ENCODE results near the gene NTN3. TPM values are rescaled to one million over a fixed set of nuclear protein-coding genes. Genes with fewer than 3 reads are reported as not detected.

The NTN3 gene
- total RNA-seq, 6 donors from 2014 or later: not detected

DNA sequence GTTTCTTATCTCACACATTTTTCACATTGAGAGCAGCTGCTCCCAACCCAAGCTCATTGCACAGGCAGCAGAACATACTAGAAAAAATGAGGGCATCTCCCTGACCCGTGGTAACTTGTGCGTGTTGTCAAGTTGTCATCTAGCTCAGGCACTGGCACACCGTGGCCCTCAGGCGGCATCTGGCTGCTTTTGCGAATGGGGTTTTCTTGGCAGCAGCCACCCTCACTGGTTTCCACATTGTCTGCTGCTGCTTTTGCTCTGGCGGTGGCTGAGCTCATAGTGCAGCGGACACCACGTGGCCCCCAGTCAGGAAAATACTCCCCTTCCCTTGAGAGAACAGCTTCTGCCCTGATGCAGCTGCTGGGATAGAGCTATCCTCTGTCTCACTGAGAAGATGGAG is 20.6 kb upstream of the NTN3 start:
- ATAC-seq (ENCODE audit: low FRiP score in 2 of 2): no peak
- Histone ChIP-seq H3K27ac (no peak overlapping the region), H3K4me1 (no peaks in the 10 kb centered on the region), H3K4me3 (no peak overlapping the region), H3K36me3 (peaks cover 4 to 46% (median 32%) of the 10 kb centered on the region in 4 donors), H3K9me3 (no peaks in the 10 kb centered on the region), H3K27me3 (no peaks in the 10 kb centered on the region)
- 97 to 99% methylated on average over 8 of the region's 8 CpGs for WGBS, 2 donors
- no peak for TF ChIP-seq POLR2AphosphoS5 (IDR thresholded peaks at IDR 0.05)
- no peak for TF ChIP-seq POLR2A (IDR thresholded peaks at IDR 0.05)
- TF ChIP-seq, protein P1, sequence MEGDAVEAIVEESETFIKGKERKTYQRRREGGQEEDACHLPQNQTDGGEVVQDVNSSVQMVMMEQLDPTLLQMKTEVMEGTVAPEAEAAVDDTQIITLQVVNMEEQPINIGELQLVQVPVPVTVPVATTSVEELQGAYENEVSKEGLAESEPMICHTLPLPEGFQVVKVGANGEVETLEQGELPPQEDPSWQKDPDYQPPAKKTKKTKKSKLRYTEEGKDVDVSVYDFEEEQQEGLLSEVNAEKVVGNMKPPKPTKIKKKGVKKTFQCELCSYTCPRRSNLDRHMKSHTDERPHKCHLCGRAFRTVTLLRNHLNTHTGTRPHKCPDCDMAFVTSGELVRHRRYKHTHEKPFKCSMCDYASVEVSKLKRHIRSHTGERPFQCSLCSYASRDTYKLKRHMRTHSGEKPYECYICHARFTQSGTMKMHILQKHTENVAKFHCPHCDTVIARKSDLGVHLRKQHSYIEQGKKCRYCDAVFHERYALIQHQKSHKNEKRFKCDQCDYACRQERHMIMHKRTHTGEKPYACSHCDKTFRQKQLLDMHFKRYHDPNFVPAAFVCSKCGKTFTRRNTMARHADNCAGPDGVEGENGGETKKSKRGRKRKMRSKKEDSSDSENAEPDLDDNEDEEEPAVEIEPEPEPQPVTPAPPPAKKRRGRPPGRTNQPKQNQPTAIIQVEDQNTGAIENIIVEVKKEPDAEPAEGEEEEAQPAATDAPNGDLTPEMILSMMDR (IDR thresholded peaks at IDR 0.05): no peak
- no peak for TF ChIP-seq EP300 (IDR thresholded peaks at IDR 0.05)
- no peak for DNase-seq

DNA sequence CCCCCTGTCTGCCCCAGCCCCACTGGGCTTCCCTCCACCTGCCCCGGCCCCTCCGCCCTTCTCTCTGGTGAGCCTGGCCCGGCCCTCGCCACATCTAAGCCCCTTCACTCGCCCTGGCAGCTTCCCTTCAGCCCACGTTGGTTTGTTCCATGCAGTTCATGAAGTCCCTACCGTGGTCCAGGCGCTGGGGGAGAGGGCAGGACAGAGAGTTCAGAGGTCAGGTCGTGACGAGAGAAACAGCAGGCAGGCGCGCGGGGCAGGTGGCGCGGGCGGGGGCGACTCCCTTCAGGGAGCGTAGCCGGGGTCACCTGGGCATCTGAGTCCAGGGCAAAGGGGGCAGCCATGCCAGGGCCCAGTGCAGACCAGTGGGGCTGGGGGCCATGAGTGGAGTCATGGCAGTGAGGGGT is 20.1 kb upstream of the NTN3 start:
- Histone ChIP-seq H3K9me3 (no peaks in the 10 kb centered on the region), H3K27ac (no peak overlapping the region), H3K36me3 (peaks cover 4 to 44% (median 30%) of the 10 kb centered on the region in 4 donors), H3K27me3 (no peaks in the 10 kb centered on the region), H3K4me3 (no peak overlapping the region), H3K4me1 (no peaks in the 10 kb centered on the region)
- ATAC-seq (ENCODE audit: low FRiP score in 2 of 2) (no peak), DNase-seq (no peak)
- 94 to 95% methylated on average over 19 of the region's 19 CpGs for WGBS, 2 donors
- TF ChIP-seq, protein P1 (IDR thresholded peaks at IDR 0.05): no peak
- TF ChIP-seq POLR2AphosphoS5 (IDR thresholded peaks at IDR 0.05) (no peak), EP300 (IDR thresholded peaks at IDR 0.05) (no peak), POLR2A (IDR thresholded peaks at IDR 0.05) (no peak)

DNA sequence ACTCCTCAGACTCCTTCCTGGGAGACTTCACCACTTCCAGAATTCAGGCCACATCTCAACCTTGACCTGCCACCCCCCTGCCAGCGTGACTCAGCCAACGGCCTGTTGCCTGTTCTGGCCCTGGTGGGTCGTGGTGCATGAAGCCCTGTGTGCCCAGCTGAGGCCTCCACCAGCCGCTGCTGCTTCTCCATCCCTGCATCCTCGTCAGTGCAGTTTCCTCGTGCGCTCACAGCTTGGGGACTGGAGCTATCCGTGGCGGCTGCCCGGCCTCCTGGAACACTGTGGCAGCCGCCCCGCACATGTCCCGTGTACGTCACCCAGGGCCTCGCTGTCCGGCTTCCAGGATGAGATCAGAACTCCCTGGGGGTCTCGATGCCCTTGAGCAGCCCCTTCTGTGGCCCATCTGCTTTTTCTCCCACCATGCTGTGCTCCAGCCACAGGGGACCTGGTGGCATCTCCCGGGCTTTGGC is 19.2 kb upstream of the NTN3 start:
- Histone ChIP-seq H3K27ac (no peak overlapping the region), H3K9me3 (no peaks in the 10 kb centered on the region), H3K4me1 (no peaks in the 10 kb centered on the region), H3K36me3 (peaks cover 0 to 36% (median 21%) of the 10 kb centered on the region in 4 donors), H3K4me3 (no peak overlapping the region), H3K27me3 (no peaks in the 10 kb centered on the region)
- no peak for DNase-seq
- no peak for ATAC-seq (ENCODE audit: low FRiP score in 2 of 2)
- WGBS, 2 donors: 96 to 99% methylated on average over 17 to 18 of the region's 18 CpGs
- TF ChIP-seq EP300 (IDR thresholded peaks at IDR 0.05) (no peak), POLR2A (IDR thresholded peaks at IDR 0.05) (no peak), POLR2AphosphoS5 (IDR thresholded peaks at IDR 0.05) (no peak)
- TF ChIP-seq, protein P1 (IDR thresholded peaks at IDR 0.05): no peak

DNA sequence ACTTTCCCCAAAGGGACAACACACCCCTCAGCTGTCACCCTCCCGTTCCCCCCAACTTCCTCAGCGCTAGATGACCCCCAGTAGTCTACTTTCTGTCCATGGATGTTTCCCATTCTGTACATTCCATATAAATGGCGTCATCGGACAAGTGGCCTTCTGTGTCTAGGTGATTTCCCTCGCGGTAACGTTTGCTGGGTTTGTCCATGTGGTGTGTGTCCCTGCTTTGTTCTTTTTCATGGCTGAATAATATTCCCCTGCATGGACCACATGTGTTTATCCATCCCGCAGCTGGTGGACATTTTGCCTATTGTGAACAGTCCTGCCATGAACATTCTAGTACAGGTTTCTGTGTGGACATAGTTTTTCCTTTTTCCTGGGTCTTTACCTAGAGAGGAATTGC is 18.4 kb upstream of the NTN3 start:
- no peak for TF ChIP-seq EP300 (IDR thresholded peaks at IDR 0.05)
- TF ChIP-seq, protein P1 (IDR thresholded peaks at IDR 0.05): no peak
- 94% methylated on average over 8 of the region's 8 CpGs for WGBS, 2 donors
- Histone ChIP-seq H3K27ac (no peak overlapping the region), H3K4me3 (no peak overlapping the region), H3K27me3 (no peaks in the 10 kb centered on the region), H3K4me1 (peaks cover 0 to 2% (median 0%) of the 10 kb centered on the region in 4 donors), H3K36me3 (peaks cover 0 to 33% (median 20%) of the 10 kb centered on the region in 4 donors), H3K9me3 (no peaks in the 10 kb centered on the region)
- DNase-seq (no peak), ATAC-seq (ENCODE audit: low FRiP score in 2 of 2) (no peak)

DNA sequence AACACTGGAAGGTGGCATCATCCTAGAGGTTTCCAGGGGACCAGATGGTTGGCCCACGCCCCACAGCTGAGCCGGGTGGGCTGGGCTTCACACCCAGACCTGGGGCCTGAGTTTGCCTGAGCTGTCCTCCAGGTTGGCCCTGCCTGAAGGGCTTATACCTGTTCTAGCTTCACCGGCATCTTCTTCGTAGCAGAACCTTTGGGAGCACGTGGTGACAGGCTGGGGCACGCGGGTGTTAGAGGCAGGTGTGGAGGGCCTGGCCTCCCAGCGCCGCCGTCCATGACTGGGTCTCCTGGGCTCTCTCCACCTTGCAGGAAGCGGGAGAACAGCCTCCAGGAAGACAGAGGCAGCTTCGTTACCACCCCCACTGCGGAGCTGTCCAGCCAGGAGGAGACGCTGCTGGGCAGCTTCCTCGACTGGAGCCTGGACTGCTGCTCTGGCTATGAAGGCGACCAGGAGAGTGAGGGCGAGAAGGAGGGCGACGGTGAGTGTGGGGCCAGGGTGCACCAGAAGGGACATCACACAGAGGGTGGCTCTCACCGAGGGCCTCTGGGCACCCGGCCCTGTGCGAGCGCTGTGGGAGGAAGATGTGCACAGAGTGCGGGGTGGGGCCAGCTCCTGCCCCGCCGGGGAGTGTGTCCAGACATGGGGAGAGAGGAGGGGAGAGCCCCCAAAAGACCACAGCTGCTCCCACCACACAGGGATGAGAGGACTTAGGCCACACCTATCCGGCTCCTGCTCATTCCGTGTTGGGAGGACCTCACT is 15.8 kb upstream of the NTN3 start:
- TF ChIP-seq, protein P1 (IDR thresholded peaks at IDR 0.05): no peak
- TF ChIP-seq POLR2AphosphoS5 (IDR thresholded peaks at IDR 0.05): no peak
- TF ChIP-seq EP300 (IDR thresholded peaks at IDR 0.05): no peak
- no peak for TF ChIP-seq POLR2A (IDR thresholded peaks at IDR 0.05)
- Histone ChIP-seq H3K4me3 (no peak overlapping the region), H3K27me3 (no peaks in the 10 kb centered on the region), H3K9me3 (no peaks in the 10 kb centered on the region), H3K36me3 (peaks cover 0 to 16% (median 11%) of the 10 kb centered on the region in 4 donors), H3K4me1 (peaks cover 7 to 23% (median 17%) of the 10 kb centered on the region in 4 donors), H3K27ac (no peak overlapping the region)
- 96 to 97% methylated on average over 14 to 28 of the region's 28 CpGs for WGBS, 2 donors
- DNase-seq (no peak), ATAC-seq (ENCODE audit: low FRiP score in 2 of 2) (no peak)
